ENCODE measurements around the gene CDK6. TPM values are rescaled to one million over a fixed set of nuclear protein-coding genes. Genes with fewer than 3 reads are reported as not detected.

Gene CDK6
- total and polyA plus RNA-seq, 10 of the 15 experiments (the other 5 are each of a cell fraction or from before 2014, with no cell fraction given): 8.0 to 118 (median 45.8) TPM

GRCh38 chr7:92788559-92789183, 47.7 kb downstream of the CDK6 start:
- DNase-seq (ENCODE audit: low read depth, low spot score): no peak
- Histone ChIP-seq H3K79me2 (ENCODE audit: control insufficient read depth, insufficient read depth, low read length) (peaks cover 82% of the 10 kb centered on the region), H4K20me1 (ENCODE audit: control insufficient read depth, insufficient read depth) (no peaks in the 10 kb centered on the region), H2AFZ (ENCODE audit: control insufficient read depth, low read depth, low read length) (no peak overlapping the region), H3K27me3 (replicated peaks in 1 of 2; ENCODE audit: control insufficient read depth in 2 of 2, insufficient read depth in 2 of 2, low read length in 1 of 2) (no peaks in the 10 kb centered on the region), H3K4me2 (ENCODE audit: control insufficient read depth, insufficient read depth) (no peak overlapping the region), H3K9me3 (replicated peaks; ENCODE audit: control insufficient read depth, insufficient read depth, low read length) (peaks cover 35% of the 10 kb centered on the region), H3K9ac (ENCODE audit: control insufficient read depth, insufficient read depth, low read length) (no peak overlapping the region), H3K27ac (ENCODE audit: control insufficient read depth, insufficient read depth) (no peak overlapping the region), H3K36me3 (ENCODE audit: control insufficient read depth in 2 of 2, insufficient read depth in 2 of 2, low read length in 1 of 2) (peaks cover 0 to 8% of the 10 kb centered on the region in 2 experiments; a peak in 3 of 4 replicates), H3K4me1 (ENCODE audit: control insufficient read depth, insufficient read depth, low read length) (peaks cover 15% of the 10 kb centered on the region), H3K4me3 (no peak overlapping the region)
- SMC1A ChIA-PET (ENCODE audit: uncharacterized antibody, unreplicated experiment): interaction anchor here (1.1 to 2.0 kb wide), 3 partner anchors 10 to 143 kb away, joined by 3 to 4 read pairs (median 4); no protein-coding TSS in a partner anchor
- POLR2A ChIA-PET: no interaction called here
- intact Hi-C loops (cut with micrococcal nuclease; ENCODE audit: unreplicated experiment): no loop called here
- CTCF ChIA-PET: no interaction called here
- no peak for ATAC-seq
- no peak for TF ChIP-seq BCL3 (IDR thresholded peaks at IDR 0.05; ENCODE audit: borderline replicate concordance, insufficient read depth, low read depth, low read length, poor library complexity, severe bottlenecking)
- peak; percentile 49 for TF ChIP-seq KLF5 (IDR thresholded peaks at IDR 0.05; ENCODE audit: partially characterized antibody)
- no peak for TF ChIP-seq NFYB (IDR thresholded peaks at IDR 0.05; ENCODE audit: insufficient read depth, low read depth, low read length)
- TF ChIP-seq RELB (IDR thresholded peaks at IDR 0.05; ENCODE audit: low read depth): peak; percentile 45; the same call in 1 of the 2 replicates
- 0 out of 2 replicates have a peak, but pooled peaks have one; percentile 19 for TF ChIP-seq SMARCA5 (IDR thresholded peaks at IDR 0.05)
- peak; percentile 99 for TF ChIP-seq CBX5 (IDR thresholded peaks at IDR 0.05; ENCODE audit: low read depth)
- 0 out of 4 replicates have a peak, but pooled peaks of 1 of the 2 experiments have one; percentile 11 for TF ChIP-seq IKZF2 (IDR thresholded peaks at IDR 0.05)
- TF ChIP-seq CBX3 (IDR thresholded peaks at IDR 0.05; ENCODE audit: borderline replicate concordance, low read depth): 0 out of 2 replicates have a peak, but pooled peaks have one; percentile 34
- TF ChIP-seq REST (IDR thresholded peaks at IDR 0.05; ENCODE audit: low read depth, low read length): no peak
- FAIRE-seq: no peak
- no TSS peak for BruUV-seq (replicated peaks)
- in situ Hi-C loops (cut with MboI): no loop called here
- WGBS (ENCODE audit: insufficient coverage, insufficient replicate concordance, low lambda C conversion rate, missing lambda C conversion rate): 86% methylated on average over 1 of the region's 1 CpG
- RAD21 ChIA-PET (ENCODE audit: unreplicated experiment): no interaction called here

All from GM12878 (cell line).